Neuronal stem cell (in vitro differentiated cells): Measurements from ENCODE around the gene NRCAM.

Experiments
- DNase-seq: peaks from one replicate; pipeline ENCODE4 v3.0.0-alpha.2; 2013; ENCODE audit warnings: low spot score
- H2AFZ ChIP-seq: one replicate; pipeline ENCODE4 v1.6.1; 2013; ENCODE audit warnings: mild to moderate bottlenecking, low read length, inconsistent platforms
- H2AK5ac ChIP-seq: 2 replicates; pipeline ENCODE4 v1.6.1; 2013; ENCODE audit warnings: low read depth, mild to moderate bottlenecking, inconsistent platforms, low read length, moderate library complexity, mixed read lengths
- H2BK120ac ChIP-seq: 2 replicates; pipeline ENCODE4 v1.6.1; 2013; ENCODE audit warnings: low read depth, mild to moderate bottlenecking, inconsistent platforms, low read length, moderate library complexity, mixed read lengths
- H2BK12ac ChIP-seq: one replicate; pipeline ENCODE4 v1.6.1; 2013; ENCODE audit warnings: low read length, inconsistent platforms
- H2BK15ac ChIP-seq: 2 replicates; pipeline ENCODE4 v1.6.1; 2013; ENCODE audit warnings: mild to moderate bottlenecking, low read length, inconsistent platforms, mixed read lengths
- H2BK5ac ChIP-seq: one replicate; pipeline ENCODE4 v1.6.1; 2013; ENCODE audit warnings: inconsistent platforms, mild to moderate bottlenecking, low read length, moderate library complexity
- H3K14ac ChIP-seq: one replicate; pipeline ENCODE4 v1.6.1; 2013; ENCODE audit warnings: low read length, inconsistent platforms
- H3K18ac ChIP-seq: 2 replicates; pipeline ENCODE4 v1.6.1; 2013; ENCODE audit warnings: low read length, inconsistent platforms
- H3K23ac ChIP-seq: 2 replicates; pipeline ENCODE4 v1.6.1; 2013; ENCODE audit warnings: low read depth, mild to moderate bottlenecking, mixed read lengths, low read length, inconsistent platforms; ENCODE audit not compliant: poor library complexity
- H3K27ac ChIP-seq: replicated peaks from 3 replicates; pipeline ENCODE4 v1.5.1; 2013; ENCODE audit warnings: low read length, inconsistent platforms
- H3K27me3 ChIP-seq, 3 experiments: 2 replicates each; pipeline ENCODE4 v1.6.1; 2013; ENCODE audit warnings: low read length in 3 of 3, mild to moderate bottlenecking in 2 of 3, inconsistent platforms in 1 of 3, low read depth in 1 of 3, mixed read lengths in 1 of 3, moderate library complexity in 1 of 3; ENCODE audit not compliant: control insufficient read depth in 3 of 3, insufficient read depth in 3 of 3
- H3K36me3 ChIP-seq, 2 donors: replicated peaks in 1 of 2; 2 replicates each; pipeline ENCODE4 v1.6.1; 2013; ENCODE audit warnings: low read length in 2 of 2; ENCODE audit not compliant: control insufficient read depth in 2 of 2, insufficient read depth in 2 of 2
- H3K4ac ChIP-seq: 2 replicates; pipeline ENCODE4 v1.6.1; 2013; ENCODE audit warnings: inconsistent platforms, mild to moderate bottlenecking, low read length, moderate library complexity
- H3K4me1 ChIP-seq, 2 donors: 1 replicate in 1 of 2; 2 replicates in 1 of 2; pipeline ENCODE4 v1.6.1; 2013; ENCODE audit warnings: low read length in 2 of 2, low read depth in 1 of 2; ENCODE audit not compliant: control insufficient read depth in 2 of 2, insufficient read depth in 1 of 2
- H3K4me2 ChIP-seq: one replicate; pipeline ENCODE4 v1.6.1; 2013; ENCODE audit warnings: mild to moderate bottlenecking, low read length, inconsistent platforms; ENCODE audit not compliant: insufficient read depth, poor library complexity, severe bottlenecking
- H3K4me3 ChIP-seq, 2 donors: 2 replicates each; pipeline ENCODE4 v1.5.1; 2013; ENCODE audit warnings: low read length in 2 of 2, mild to moderate bottlenecking in 2 of 2, inconsistent platforms in 1 of 2, moderate library complexity in 1 of 2
- H3K79me1 ChIP-seq: one replicate; pipeline ENCODE4 v1.6.1; 2013; ENCODE audit warnings: low read depth, mild to moderate bottlenecking, inconsistent platforms, low read length, moderate library complexity
- H3K9ac ChIP-seq: one replicate; pipeline ENCODE4 v1.6.1; 2013; ENCODE audit warnings: mild to moderate bottlenecking, low read depth, low read length, inconsistent platforms; ENCODE audit not compliant: poor library complexity
- H3K9me3 ChIP-seq, 2 donors: replicated peaks in 1 of 2; 2 replicates each; pipeline versions ENCODE3 to v1.6.1; 2013; ENCODE audit warnings: low read length in 2 of 2, mild to moderate bottlenecking in 2 of 2, inconsistent platforms in 1 of 2, low read depth in 1 of 2, mixed read lengths in 1 of 2, moderate library complexity in 1 of 2; ENCODE audit not compliant: control insufficient read depth in 2 of 2, insufficient read depth in 1 of 2
- H4K8ac ChIP-seq: one replicate; pipeline ENCODE4 v1.6.1; 2013; ENCODE audit warnings: low read depth, mild to moderate bottlenecking, inconsistent platforms, low read length, moderate library complexity
- H4K91ac ChIP-seq: one replicate; pipeline ENCODE4 v1.6.1; 2013; ENCODE audit warnings: low read length, low read depth, mild to moderate bottlenecking, inconsistent platforms; ENCODE audit not compliant: poor library complexity
- WGBS, 2 donors: extraction: QIAGEN DNeasy Blood & Tissue Kit; methylation state at CpG; one replicate each; pipeline ENCODE4 v1.1.7; 2013; ENCODE audit warnings: missing lambda C conversion rate in 2 of 2, mixed read lengths in 1 of 2; ENCODE audit not compliant: insufficient read length in 2 of 2, insufficient replicate concordance in 1 of 2; ENCODE audit errors: extremely low coverage in 2 of 2; 5-methylcytosine and 5-hydroxymethylcytosine counted together

NRCAM gene

DNA sequence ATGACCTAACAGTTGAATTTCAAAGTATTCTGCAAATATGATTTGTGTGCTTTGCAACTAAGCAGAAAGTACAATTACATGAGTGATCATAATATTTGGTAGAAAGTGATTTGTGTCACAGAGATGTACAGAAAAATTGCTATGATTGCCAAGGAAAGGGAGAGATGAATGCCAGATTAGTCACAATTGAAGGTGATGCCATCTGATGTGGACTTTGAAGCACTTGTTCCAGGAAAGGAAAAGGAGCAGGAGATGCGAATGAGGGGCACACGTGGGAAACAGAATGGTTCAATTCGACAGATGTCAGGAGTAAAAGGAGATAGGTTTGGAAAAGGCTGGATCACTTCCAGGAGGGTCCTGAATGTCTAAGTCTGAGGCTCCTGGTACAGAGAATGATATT, 173.0 kb downstream of the NRCAM start:
- Histone ChIP-seq H3K27me3 (no peaks in the 10 kb centered on the region), H2BK5ac (no peak overlapping the region), H3K14ac (no peak overlapping the region), H4K91ac (no peak overlapping the region), H2BK120ac (no peak overlapping the region), H3K79me1 (no peaks in the 10 kb centered on the region), H3K23ac (no peak overlapping the region), H3K4me2 (no peak overlapping the region), H3K9me3 (no peaks in the 10 kb centered on the region), H2BK12ac (no peak overlapping the region), H4K8ac (no peak overlapping the region), H2BK15ac (no peak overlapping the region), H2AFZ (no peak overlapping the region), H3K36me3 (no peaks in the 10 kb centered on the region), H2AK5ac (no peak overlapping the region), H3K4me3 (no peak overlapping the region), H3K9ac (no peak overlapping the region), H3K4ac (no peak overlapping the region), H3K4me1 (peaks cover 0 to 11% of the 10 kb centered on the region in 2 donors), H3K18ac (no peak overlapping the region), H3K27ac (no peak overlapping the region)
- no CpG with 5 or more reads among the region's 3 CpGs for WGBS, 2 donors
- no peak for DNase-seq

DNA sequence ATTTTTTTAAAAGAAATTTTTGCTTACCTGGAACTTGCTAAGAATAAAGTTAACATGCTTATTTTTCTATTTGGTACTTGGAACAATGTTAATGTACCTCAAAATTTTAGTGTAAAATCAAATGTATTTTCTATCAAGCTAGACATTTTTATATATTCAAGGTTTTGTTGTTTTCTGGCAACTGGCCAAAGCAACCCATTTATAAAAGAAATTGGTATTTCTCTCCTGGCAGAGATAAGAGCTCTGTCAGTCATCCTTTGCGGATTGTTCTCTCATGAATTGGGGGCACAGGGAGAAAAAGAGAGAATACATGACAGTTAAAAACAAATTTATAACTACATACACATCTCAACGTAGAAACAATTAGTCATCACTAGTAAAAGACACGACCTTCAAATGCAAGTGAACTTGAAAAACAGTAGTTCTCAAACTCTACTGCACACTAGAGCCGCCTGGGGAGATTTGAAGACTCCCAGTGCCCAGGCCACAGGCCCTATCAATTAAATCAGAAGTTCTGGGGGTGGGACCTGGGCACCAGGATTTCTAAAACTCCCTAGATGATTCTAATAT, 173.7 kb downstream of the NRCAM start:
- no peak overlapping the region for H3K9ac ChIP-seq
- no peak overlapping the region for H4K8ac ChIP-seq
- no peak overlapping the region for H3K4me2 ChIP-seq
- no peaks in the 10 kb centered on the region for H3K36me3 ChIP-seq
- no peak for DNase-seq
- H3K79me1 ChIP-seq, result no peaks in the 10 kb centered on the region
- peaks cover 0 to 5% of the 10 kb centered on the region in 2 donors for H3K9me3 ChIP-seq
- no peak overlapping the region for H3K27ac ChIP-seq
- H2BK120ac ChIP-seq, result no peak overlapping the region
- WGBS, 2 donors, result no CpG with 5 or more reads among the region's 4 CpGs
- H3K4ac ChIP-seq, result no peak overlapping the region
- H4K91ac ChIP-seq, result no peak overlapping the region
- peaks cover 0 to 11% of the 10 kb centered on the region in 2 donors for H3K4me1 ChIP-seq
- H2BK5ac ChIP-seq, result no peak overlapping the region
- no peak overlapping the region for H2BK12ac ChIP-seq
- H3K14ac ChIP-seq, result no peak overlapping the region
- no peak overlapping the region for H3K23ac ChIP-seq
- H3K27me3 ChIP-seq, result no peaks in the 10 kb centered on the region
- H2AFZ ChIP-seq, result no peak overlapping the region
- H2AK5ac ChIP-seq, result no peak overlapping the region
- H3K4me3 ChIP-seq, result no peak overlapping the region
- H3K18ac ChIP-seq, result no peak overlapping the region
- no peak overlapping the region for H2BK15ac ChIP-seq

DNA sequence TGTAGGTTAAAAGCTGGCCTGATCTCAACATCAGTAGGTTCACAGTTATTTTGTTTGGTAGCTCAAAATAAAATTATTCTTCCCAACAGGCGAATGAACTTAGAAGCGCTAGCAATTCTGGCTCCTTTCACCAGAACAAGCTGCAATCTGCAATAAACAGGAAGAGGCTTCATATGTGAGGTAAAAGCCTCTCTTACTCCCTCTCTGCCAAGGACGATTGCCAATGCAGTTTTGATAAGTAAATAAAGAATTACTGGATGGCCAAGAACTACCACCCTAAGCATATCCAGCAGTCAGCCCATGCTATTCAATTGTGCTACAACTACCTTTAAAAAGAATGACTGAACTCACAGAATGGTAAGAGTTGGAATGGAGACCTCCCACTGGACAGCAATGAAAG, 176.1 kb downstream of the NRCAM start:
- Histone ChIP-seq H2AK5ac (no peak overlapping the region), H3K27me3 (no peaks in the 10 kb centered on the region), H2BK12ac (no peak overlapping the region), H2BK15ac (no peak overlapping the region), H3K27ac (no peak overlapping the region), H3K79me1 (no peaks in the 10 kb centered on the region), H3K18ac (no peak overlapping the region), H3K14ac (no peak overlapping the region), H3K4ac (no peak overlapping the region), H4K8ac (no peak overlapping the region), H4K91ac (no peak overlapping the region), H3K23ac (no peak overlapping the region), H2BK120ac (no peak overlapping the region), H3K4me3 (no peak overlapping the region), H2AFZ (no peak overlapping the region), H3K36me3 (no peaks in the 10 kb centered on the region), H3K9me3 (peaks cover 0 to 7% of the 10 kb centered on the region in 2 donors), H3K9ac (no peak overlapping the region), H3K4me1 (peaks cover 0 to 11% of the 10 kb centered on the region in 2 donors), H3K4me2 (no peak overlapping the region), H2BK5ac (no peak overlapping the region)
- no CpG with 5 or more reads among the region's 3 CpGs for WGBS, 2 donors
- DNase-seq, result no peak

DNA sequence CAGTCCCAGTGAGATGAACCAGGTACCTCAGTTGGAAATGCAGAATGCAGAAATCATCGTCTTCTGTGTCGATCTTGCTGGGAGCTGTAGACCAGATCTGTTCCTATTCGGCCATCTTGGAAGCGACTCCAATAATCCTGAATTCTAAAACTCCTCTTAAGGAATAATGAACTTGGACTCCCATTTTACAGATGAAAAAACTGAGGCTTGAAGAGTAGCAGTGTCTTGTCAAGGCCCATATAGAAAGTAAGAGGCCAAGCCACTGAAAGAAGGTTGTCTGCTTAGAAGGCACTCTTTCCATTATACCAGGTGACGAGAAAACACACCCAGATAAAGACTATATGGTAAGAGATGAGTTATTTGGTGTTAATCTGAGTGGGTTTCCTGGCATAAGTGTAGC, 177.5 kb downstream of the NRCAM start:
- Histone ChIP-seq H3K18ac (no peak overlapping the region), H2BK12ac (peak overlapping the region; percentile 41), H3K4me2 (no peak overlapping the region), H4K8ac (no peak overlapping the region), H3K9me3 (peaks cover 0 to 7% of the 10 kb centered on the region in 2 donors), H2BK120ac (no peak overlapping the region), H3K27me3 (no peaks in the 10 kb centered on the region), H3K4ac (no peak overlapping the region), H2AFZ (no peak overlapping the region), H4K91ac (no peak overlapping the region), H2BK5ac (no peak overlapping the region), H2AK5ac (no peak overlapping the region), H3K36me3 (no peaks in the 10 kb centered on the region), H3K14ac (no peak overlapping the region), H3K23ac (no peak overlapping the region), H3K79me1 (no peaks in the 10 kb centered on the region), H2BK15ac (no peak overlapping the region), H3K4me3 (no peak overlapping the region), H3K27ac (no peak overlapping the region), H3K4me1 (peaks cover 0 to 2% of the 10 kb centered on the region in 2 donors), H3K9ac (no peak overlapping the region)
- WGBS, 2 donors, result no CpG with 5 or more reads among the region's 5 CpGs
- DNase-seq, result no peak
